ENCODE results near the gene MACC1. TPM values are rescaled to one million over a fixed set of nuclear protein-coding genes. Genes with fewer than 3 reads are reported as not detected.

The MACC1 gene
- total and polyA plus RNA-seq, 9 of the 15 experiments (the other 6 are each of a cell fraction or from before 2014, with no cell fraction given), result 5.9 to 30.2 (median 10.4) TPM

- no TSS peak for BruUV-seq (replicated peaks)
- no peaks in the 10 kb centered on the region for H3K9me3 ChIP-seq (replicated peaks; ENCODE audit: control insufficient read depth, insufficient read depth, low read depth, low read length)
- WGBS (ENCODE audit: insufficient coverage, low coverage, missing lambda C conversion rate), result 88% methylated on average over 5 of the region's 5 CpGs
- ATAC-seq, result no peak
- ChIA-PET POLR2A (no interaction called here), CTCF (ENCODE audit: low intra/inter-chr PET ratio) (no interaction called here)
- peaks cover 6 to 66% of the 10 kb centered on the region in 2 experiments for H3K4me1 ChIP-seq (replicated peaks in 1 of 2; ENCODE audit: control insufficient read depth in 2 of 2, insufficient read depth in 2 of 2, low read length in 2 of 2)
- DNase-seq (ENCODE audit: extremely low read depth in 1 of 4, low spot score in 3 of 4), result no peak
- peak overlapping the region; percentile 4; the same call in 1 of the 2 replicates for H2AFZ ChIP-seq (ENCODE audit: low read depth, low read length)
- H3K79me2 ChIP-seq (ENCODE audit: control insufficient read depth, insufficient read depth, low read length), result no peaks in the 10 kb centered on the region
- H3K4me2 ChIP-seq (ENCODE audit: insufficient read depth, low read length), result no peak overlapping the region
- no peak for FAIRE-seq
- no peaks in the 10 kb centered on the region for H3K36me3 ChIP-seq (ENCODE audit: control insufficient read depth, insufficient read depth, low read length)
- no peak overlapping the region for H3K9ac ChIP-seq (ENCODE audit: insufficient read depth in 1 of 2, low read depth in 2 of 2, low read length in 2 of 2)
- intact Hi-C loops (cut with micrococcal nuclease) (no loop called here), in situ Hi-C loops (cut with MboI) (no loop called here)
- no peaks in the 10 kb centered on the region for H3K9me1 ChIP-seq (ENCODE audit: control insufficient read depth, insufficient read depth, low read length)
- H4K20me1 ChIP-seq (replicated peaks; ENCODE audit: control insufficient read depth, insufficient read depth, low read length), result no peaks in the 10 kb centered on the region
- H3K27me3 ChIP-seq (ENCODE audit: control insufficient read depth in 2 of 2, insufficient read depth in 2 of 2, low read length in 2 of 2), result no peaks in the 10 kb centered on the region
- H3K27ac ChIP-seq (ENCODE audit: extremely low read depth, low read depth, low read length), result no peak overlapping the region
- no peak for TF ChIP-seq MYBL2 (IDR thresholded peaks at IDR 0.05; ENCODE audit: low read depth)
- TF ChIP-seq MYBL2 (CRISPR knock-in tag; IDR thresholded peaks at IDR 0.05; ENCODE audit: borderline replicate concordance), result no peak
- TF ChIP-seq FOSL1 (tag; conservative IDR thresholded peaks at IDR 0.05), result peak; percentile 42; the same call in 1 of the 2 replicates
- TF ChIP-seq SMAD1 (IDR thresholded peaks at IDR 0.05; ENCODE audit: low read depth, low read length, partially characterized antibody), result no peak
- no peak for TF ChIP-seq ZKSCAN8 (CRISPR knock-in tag; IDR thresholded peaks at IDR 0.05)
- H3K4me3 ChIP-seq, result no peak overlapping the region
These were observed 6.2 kb upstream of the MACC1 start for GRCh38 chr7:20223356-20223755.

GRCh38 chr7:20222219-20222828 lies 5.1 kb upstream of the MACC1 start:
- Histone ChIP-seq H3K27ac (ENCODE audit: extremely low read depth, low read depth, low read length) (peak overlapping the region; percentile 99), H3K9me1 (ENCODE audit: control insufficient read depth, insufficient read depth, low read length) (no peaks in the 10 kb centered on the region), H3K27me3 (ENCODE audit: control insufficient read depth in 2 of 2, insufficient read depth in 2 of 2, low read length in 2 of 2) (no peaks in the 10 kb centered on the region), H4K20me1 (replicated peaks; ENCODE audit: control insufficient read depth, insufficient read depth, low read length) (no peaks in the 10 kb centered on the region), H3K36me3 (ENCODE audit: control insufficient read depth, insufficient read depth, low read length) (no peaks in the 10 kb centered on the region), H3K4me1 (replicated peaks in 1 of 2; ENCODE audit: control insufficient read depth in 2 of 2, insufficient read depth in 2 of 2, low read length in 2 of 2) (peaks cover 6 to 75% of the 10 kb centered on the region in 2 experiments), H2AFZ (ENCODE audit: low read depth, low read length) (peak overlapping the region; percentile 88), H3K9ac (ENCODE audit: insufficient read depth in 1 of 2, low read depth in 2 of 2, low read length in 2 of 2) (no peak overlapping the region), H3K79me2 (ENCODE audit: control insufficient read depth, insufficient read depth, low read length) (no peaks in the 10 kb centered on the region), H3K4me3 (no peak overlapping the region), H3K4me2 (ENCODE audit: insufficient read depth, low read length) (no peak overlapping the region; the same call in 1 of the 2 replicates), H3K9me3 (replicated peaks; ENCODE audit: control insufficient read depth, insufficient read depth, low read depth, low read length) (no peaks in the 10 kb centered on the region)
- intact Hi-C loops (cut with micrococcal nuclease) (no loop called here), in situ Hi-C loops (cut with MboI) (no loop called here)
- 72% methylated on average over 7 of the region's 7 CpGs for WGBS (ENCODE audit: insufficient coverage, low coverage, missing lambda C conversion rate)
- FAIRE-seq (no peak), ATAC-seq (no peak), DNase-seq (ENCODE audit: extremely low read depth in 1 of 4, low spot score in 3 of 4) (peak in 1 of 4 experiments; percentile 6)
- BruUV-seq (replicated peaks), result no TSS peak
- ChIA-PET POLR2A (interaction anchor here (1.2 to 1.8 kb wide), 2 partner anchors 24 to 50 kb away, joined by 3 to 4 read pairs; no protein-coding TSS in a partner anchor), CTCF (ENCODE audit: low intra/inter-chr PET ratio) (no interaction called here)
- TF ChIP-seq ARID4B (CRISPR knock-in tag; IDR thresholded peaks at IDR 0.05), result no peak
- TF ChIP-seq NFYB (IDR thresholded peaks at IDR 0.05; ENCODE audit: extremely low read depth, insufficient read length), result no peak
- no peak for TF ChIP-seq TBL1XR1 (IDR thresholded peaks at IDR 0.05; ENCODE audit: low read length in 2 of 2)
- no peak for TF ChIP-seq ARID1B (IDR thresholded peaks at IDR 0.05)
- no peak for TF ChIP-seq ZNF311 (CRISPR knock-in tag; IDR thresholded peaks at IDR 0.05)
- TF ChIP-seq TFAM (CRISPR knock-in tag; conservative IDR thresholded peaks at IDR 0.05), result no peak
